AG10803 (cell line): ENCODE data around the gene SGO2.

Experiments
- DNase-seq: peaks from one replicate; pipeline ENCODE4 v3.0.0; 2010; ENCODE audit warnings: low read depth
- H3K4me3 ChIP-seq: 2 replicates; pipeline ENCODE4 v1.5.1; 2011; ENCODE audit warnings: mild to moderate bottlenecking, low read length, control low read depth
- CTCF ChIP-seq: conservative IDR thresholded peaks from 2 replicates; pipeline ENCODE4 v1.5.1; 2011; ENCODE audit warnings: mild to moderate bottlenecking, low read length, control low read depth, inconsistent platforms

SGO2 gene

GRCh38 chr2:200523158-200523557 is 2.8 kb upstream of the SGO2 start:
- H3K4me3 ChIP-seq: no peak overlapping the region
- no peak for DNase-seq
- TF ChIP-seq CTCF: no peak

GRCh38 chr2:200523604-200524003 is 2.4 kb upstream of the SGO2 start:
- DNase-seq: no peak
- H3K4me3 ChIP-seq: no peak overlapping the region
- TF ChIP-seq CTCF: no peak

- DNase-seq: peak; percentile 10
- TF ChIP-seq CTCF: no peak
- H3K4me3 ChIP-seq: no peak overlapping the region
Observed at GRCh38 chr2:200525066-200525465, 941 bp upstream of the SGO2 start.

DNA sequence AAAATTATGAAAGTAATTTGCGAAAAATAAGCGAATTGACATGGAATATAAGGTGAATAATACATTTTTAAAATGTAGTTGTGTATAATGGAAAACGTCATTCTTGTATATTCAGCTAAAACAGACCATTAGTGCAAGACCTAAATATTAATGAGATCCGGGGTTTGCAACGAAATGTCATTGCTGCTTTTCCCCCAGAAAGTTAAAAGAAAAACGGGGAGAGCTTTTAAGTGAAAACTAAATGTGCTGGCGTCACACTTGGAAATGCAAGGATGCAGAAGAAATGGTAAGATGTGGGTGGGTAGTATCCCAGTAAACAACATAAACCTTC is 491 bp upstream of the SGO2 start:
- DNase-seq: no peak
- peak overlapping the region; percentile 92 for H3K4me3 ChIP-seq
- TF ChIP-seq CTCF: no peak

DNA sequence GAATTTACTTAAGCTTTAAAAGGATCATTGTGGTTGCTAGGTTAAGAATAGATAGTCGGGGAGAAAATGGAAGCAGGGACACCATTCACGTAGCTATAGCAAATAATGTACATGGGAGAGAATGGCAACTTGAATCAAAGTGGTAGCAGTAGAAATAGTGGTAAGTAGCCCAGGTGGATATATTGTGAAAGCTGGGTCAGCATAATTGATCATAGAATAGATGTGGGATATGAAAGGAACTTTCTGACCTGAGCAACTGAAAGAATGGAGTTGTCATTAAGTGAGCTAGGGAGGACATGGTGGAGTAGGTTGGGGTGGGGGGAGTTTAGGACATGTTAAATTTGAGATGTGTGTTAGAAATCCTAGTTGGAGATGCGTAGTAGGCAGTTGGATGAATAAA is 2.2 kb downstream of the SGO2 start:
- no peak for DNase-seq

GRCh38 chr2:200533754-200534153 is 7.7 kb downstream of the SGO2 start:
- H3K4me3 ChIP-seq: no peak overlapping the region
- DNase-seq: no peak
- TF ChIP-seq CTCF: no peak

More for the DNA sequence above, 2.2 kb downstream of the SGO2 start:
- no peak overlapping the region for H3K4me3 ChIP-seq
- no peak for TF ChIP-seq CTCF

GRCh38 chr2:200534572-200534971 is 8.6 kb downstream of the SGO2 start:
- DNase-seq: peak; percentile 7
- TF ChIP-seq CTCF: no peak
- H3K4me3 ChIP-seq: no peak overlapping the region
